ENCODE results near the gene MAP2K4. TPM values are rescaled to one million over a fixed set of nuclear protein-coding genes. Genes with fewer than 3 reads are reported as not detected.

The MAP2K4 gene
- total RNA-seq, 1 experiment from 2014 or later = 41.2 TPM

DNA sequence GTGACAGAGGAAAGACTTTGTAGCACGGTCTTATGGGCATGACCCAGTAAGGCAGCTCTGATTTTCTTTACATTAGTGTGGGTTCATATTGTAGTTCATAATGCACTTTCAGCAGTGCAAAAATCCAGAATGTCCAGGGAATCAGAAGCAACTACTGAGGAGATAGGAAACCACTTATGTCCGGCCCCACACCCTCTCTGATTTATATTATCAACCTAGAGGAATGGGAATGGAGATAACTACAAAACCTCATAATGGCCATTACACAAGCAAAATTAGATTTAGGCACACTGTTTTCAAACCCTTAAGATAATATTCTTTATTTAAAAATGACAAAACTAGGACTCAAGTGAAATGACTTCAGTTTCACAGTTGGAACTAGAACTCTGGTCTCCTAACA, 7.9 kb downstream of the MAP2K4 start:
- ChIA-PET POLR2A (ENCODE audit: low non-redundant PET) (no interaction called here), CTCF (interaction anchor here (0.6 kb wide), 1 partner anchor 938 kb away, joined by 3 read pairs; no protein-coding TSS in a partner anchor)
- DNase-seq (ENCODE audit: low spot score) = no peak
- no peak for TF ChIP-seq EZH2 (IDR thresholded peaks at IDR 0.05; ENCODE audit: borderline replicate concordance, low read depth, low read length, poor library complexity, severe bottlenecking)
- TF ChIP-seq, protein P1, sequence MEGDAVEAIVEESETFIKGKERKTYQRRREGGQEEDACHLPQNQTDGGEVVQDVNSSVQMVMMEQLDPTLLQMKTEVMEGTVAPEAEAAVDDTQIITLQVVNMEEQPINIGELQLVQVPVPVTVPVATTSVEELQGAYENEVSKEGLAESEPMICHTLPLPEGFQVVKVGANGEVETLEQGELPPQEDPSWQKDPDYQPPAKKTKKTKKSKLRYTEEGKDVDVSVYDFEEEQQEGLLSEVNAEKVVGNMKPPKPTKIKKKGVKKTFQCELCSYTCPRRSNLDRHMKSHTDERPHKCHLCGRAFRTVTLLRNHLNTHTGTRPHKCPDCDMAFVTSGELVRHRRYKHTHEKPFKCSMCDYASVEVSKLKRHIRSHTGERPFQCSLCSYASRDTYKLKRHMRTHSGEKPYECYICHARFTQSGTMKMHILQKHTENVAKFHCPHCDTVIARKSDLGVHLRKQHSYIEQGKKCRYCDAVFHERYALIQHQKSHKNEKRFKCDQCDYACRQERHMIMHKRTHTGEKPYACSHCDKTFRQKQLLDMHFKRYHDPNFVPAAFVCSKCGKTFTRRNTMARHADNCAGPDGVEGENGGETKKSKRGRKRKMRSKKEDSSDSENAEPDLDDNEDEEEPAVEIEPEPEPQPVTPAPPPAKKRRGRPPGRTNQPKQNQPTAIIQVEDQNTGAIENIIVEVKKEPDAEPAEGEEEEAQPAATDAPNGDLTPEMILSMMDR (conservative IDR thresholded peaks at IDR 0.05; ENCODE audit: low read depth, low read length) = no peak
- intact Hi-C loops (cut with micrococcal nuclease; ENCODE audit: unreplicated experiment) = no loop called here
- no TSS peak for BruUV-seq (replicated peaks)
- no peak overlapping the region for H3K4me3 ChIP-seq (ENCODE audit: low read depth, low read length, poor library complexity, severe bottlenecking)
- H3K36me3 ChIP-seq (ENCODE audit: insufficient read depth, low read length, poor library complexity, severe bottlenecking) = no peaks in the 10 kb centered on the region
- H3K9me3 ChIP-seq (ENCODE audit: low read depth, low read length, poor library complexity, severe bottlenecking) = no peaks in the 10 kb centered on the region
- H3K4me1 ChIP-seq (ENCODE audit: insufficient read depth, low read length, poor library complexity, severe bottlenecking) = peaks cover 7% of the 10 kb centered on the region
- H3K27me3 ChIP-seq (replicated peaks; ENCODE audit: insufficient read depth, low read depth, low read length, poor library complexity) = no peaks in the 10 kb centered on the region
- no peak overlapping the region for H3K27ac ChIP-seq (ENCODE audit: low read depth, low read length, poor library complexity, severe bottlenecking)

GRCh38 chr17:12034538-12034937, 13.9 kb downstream of the MAP2K4 start:
- POLR2A ChIA-PET (ENCODE audit: low non-redundant PET) = no interaction called here

GRCh38 chr17:12035673-12036072, 15.0 kb downstream of the MAP2K4 start:
- ChIA-PET POLR2A (ENCODE audit: low non-redundant PET) (no interaction called here), CTCF (no interaction called here)
- TF ChIP-seq EZH2 (IDR thresholded peaks at IDR 0.05; ENCODE audit: borderline replicate concordance, low read depth, low read length, poor library complexity, severe bottlenecking) = no peak
- TF ChIP-seq, protein P1 (conservative IDR thresholded peaks at IDR 0.05; ENCODE audit: low read depth, low read length) = no peak
- Histone ChIP-seq H3K27me3 (replicated peaks; ENCODE audit: insufficient read depth, low read depth, low read length, poor library complexity) (no peaks in the 10 kb centered on the region), H3K27ac (ENCODE audit: low read depth, low read length, poor library complexity, severe bottlenecking) (no peak overlapping the region), H3K4me1 (ENCODE audit: insufficient read depth, low read length, poor library complexity, severe bottlenecking) (peaks cover 7% of the 10 kb centered on the region), H3K4me3 (ENCODE audit: low read depth, low read length, poor library complexity, severe bottlenecking) (no peak overlapping the region), H3K36me3 (ENCODE audit: insufficient read depth, low read length, poor library complexity, severe bottlenecking) (no peaks in the 10 kb centered on the region), H3K9me3 (ENCODE audit: low read depth, low read length, poor library complexity, severe bottlenecking) (no peaks in the 10 kb centered on the region)
- intact Hi-C loops (cut with micrococcal nuclease; ENCODE audit: unreplicated experiment) = no loop called here
- no peak for DNase-seq (ENCODE audit: low spot score)
- no TSS peak for BruUV-seq (replicated peaks)

More at GRCh38 chr17:12034538-12034937, 13.9 kb downstream of the MAP2K4 start:
- no peak overlapping the region for H3K27ac ChIP-seq (ENCODE audit: low read depth, low read length, poor library complexity, severe bottlenecking)
- no peak overlapping the region for H3K4me3 ChIP-seq (ENCODE audit: low read depth, low read length, poor library complexity, severe bottlenecking)
- no peaks in the 10 kb centered on the region for H3K27me3 ChIP-seq (replicated peaks; ENCODE audit: insufficient read depth, low read depth, low read length, poor library complexity)
- no peaks in the 10 kb centered on the region for H3K36me3 ChIP-seq (ENCODE audit: insufficient read depth, low read length, poor library complexity, severe bottlenecking)
- TF ChIP-seq, protein P1 (conservative IDR thresholded peaks at IDR 0.05; ENCODE audit: low read depth, low read length) = no peak
- no peak for TF ChIP-seq EZH2 (IDR thresholded peaks at IDR 0.05; ENCODE audit: borderline replicate concordance, low read depth, low read length, poor library complexity, severe bottlenecking)
- DNase-seq (ENCODE audit: low spot score) = no peak
- peaks cover 7% of the 10 kb centered on the region for H3K4me1 ChIP-seq (ENCODE audit: insufficient read depth, low read length, poor library complexity, severe bottlenecking)
- H3K9me3 ChIP-seq (ENCODE audit: low read depth, low read length, poor library complexity, severe bottlenecking) = no peaks in the 10 kb centered on the region
- CTCF ChIA-PET = no interaction called here
- no TSS peak for BruUV-seq (replicated peaks)
- intact Hi-C loops (cut with micrococcal nuclease; ENCODE audit: unreplicated experiment) = no loop called here
